GM13976 (cell line): ENCODE results near the gene TMEM45A.
"Not testable (repeated sequence)": the region's sequence is repeated elsewhere in the genome, so short reads cannot be mapped to it uniquely, and the experiment has no call there.

Source experiments
- DNase-seq: peaks from one replicate; pipeline ENCODE4 v3.0.0; 2012; ENCODE audit warnings: low spot score
- CTCF ChIP-seq: IDR thresholded peaks from 2 replicates; pipeline ENCODE4 v1.5.1; 2012; ENCODE audit warnings: borderline replicate concordance, mild to moderate bottlenecking; ENCODE audit not compliant: insufficient read depth; ENCODE audit errors: extremely low read depth, missing control alignments, control extremely low read depth
- in situ Hi-C: fragments of 300-500 bp; cut with MboI; formaldehyde crosslinking; loops from one replicate; pipeline ENCODE4 v1.12.0; 2022; ENCODE audit warnings: low sequenced_read_pairs, mixed read lengths, inconsistent platforms; ENCODE audit not compliant: unreplicated experiment

TMEM45A gene, protein sequence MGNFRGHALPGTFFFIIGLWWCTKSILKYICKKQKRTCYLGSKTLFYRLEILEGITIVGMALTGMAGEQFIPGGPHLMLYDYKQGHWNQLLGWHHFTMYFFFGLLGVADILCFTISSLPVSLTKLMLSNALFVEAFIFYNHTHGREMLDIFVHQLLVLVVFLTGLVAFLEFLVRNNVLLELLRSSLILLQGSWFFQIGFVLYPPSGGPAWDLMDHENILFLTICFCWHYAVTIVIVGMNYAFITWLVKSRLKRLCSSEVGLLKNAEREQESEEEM

GRCh38 chr3:100492059-100493006 lies at the start of gene TMEM45A:
Gene TMEM45A (plus strand): TSS chr3:100492619. CDS start chr3:100555212, 62,593 bp downstream.
- in situ Hi-C loops = no loop called here
- peak; percentile 98 for DNase-seq
- no peak for TF ChIP-seq CTCF

DNA sequence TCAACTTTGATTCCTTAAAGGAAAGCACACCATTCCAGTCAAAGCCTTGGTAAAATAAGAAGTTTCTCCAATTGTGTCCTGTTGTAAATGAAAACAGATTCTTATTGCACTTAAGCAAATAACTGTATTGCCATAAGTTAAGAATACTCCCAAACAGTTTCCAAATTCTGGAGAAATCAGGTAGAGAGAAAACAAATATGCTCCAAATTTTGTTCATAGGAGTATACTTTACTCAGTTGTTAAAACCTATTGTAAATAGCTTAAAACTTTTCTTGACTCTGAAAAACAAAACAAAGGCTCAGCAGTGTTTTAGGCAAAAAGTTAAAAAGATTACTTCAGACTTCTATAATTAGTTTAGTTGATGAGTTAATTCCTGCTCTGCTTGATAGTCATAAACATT lies 48.7 kb upstream of the TMEM45A start:
- in situ Hi-C loops = no loop called here

GRCh38 chr3:100447067-100447466 lies 45.4 kb upstream of the TMEM45A start:
- in situ Hi-C loops = not testable (repeated sequence)

More for the DNA sequence above, 48.7 kb upstream of the TMEM45A start:
- no peak for DNase-seq
- no peak for TF ChIP-seq CTCF

DNA sequence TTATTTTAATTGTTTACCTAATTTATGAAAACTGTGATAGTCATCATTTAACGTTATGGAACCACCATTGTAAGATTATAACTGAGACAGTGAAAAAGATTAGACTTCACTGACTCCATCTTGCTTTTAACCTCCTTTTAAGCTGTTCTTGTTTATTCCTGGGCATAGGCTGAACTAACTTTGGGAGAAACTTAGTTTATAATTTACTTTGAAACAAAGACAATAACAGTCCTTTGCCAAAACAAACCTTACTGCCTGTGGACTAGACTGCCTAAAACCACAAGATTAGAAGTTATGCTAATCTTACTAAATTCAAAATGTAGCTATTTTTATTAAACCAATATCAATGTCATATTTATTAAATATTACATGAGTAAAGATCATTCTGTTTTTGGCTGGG lies 44.3 kb upstream of the TMEM45A start:
- TF ChIP-seq CTCF = no peak
- in situ Hi-C loops = no loop called here
- no peak for DNase-seq

More at GRCh38 chr3:100447067-100447466, 45.4 kb upstream of the TMEM45A start:
- DNase-seq = not testable (repeated sequence)

- no peak for TF ChIP-seq CTCF
- DNase-seq = no peak
Measured at GRCh38 chr3:100449214-100449613, 43.2 kb upstream of the TMEM45A start.

GRCh38 chr3:100454677-100455076 lies 37.7 kb upstream of the TMEM45A start:
- DNase-seq = no peak
- in situ Hi-C loops = no loop called here
- TF ChIP-seq CTCF = no peak

More at GRCh38 chr3:100449214-100449613, 43.2 kb upstream of the TMEM45A start:
- in situ Hi-C loops = no loop called here
